ENCODE data around the gene FXYD3. TPM values are rescaled to one million over a fixed set of nuclear protein-coding genes. Genes with fewer than 3 reads are reported as not detected.

FXYD3 gene
- total RNA-seq, 4 donors from 2014 or later = 1.7 to 2.0 TPM; not detected in 2

- no peak for TF ChIP-seq CTCF (IDR thresholded peaks at IDR 0.05; ENCODE audit: low read depth)
These were observed 21.5 kb upstream of the FXYD3 start for GRCh38 chr19:35093941-35094647.

- TF ChIP-seq CTCF (IDR thresholded peaks at IDR 0.05; ENCODE audit: low read depth) = no peak
These were observed 21.0 kb upstream of the FXYD3 start for GRCh38 chr19:35094656-35095055.

- TF ChIP-seq CTCF (IDR thresholded peaks at IDR 0.05; ENCODE audit: low read depth) = no peak
These were observed 19.8 kb upstream of the FXYD3 start for GRCh38 chr19:35095667-35096368.

- no peak for TF ChIP-seq CTCF (IDR thresholded peaks at IDR 0.05; ENCODE audit: low read depth)
These were observed 17.1 kb upstream of the FXYD3 start for GRCh38 chr19:35098413-35099049.

- no peak for TF ChIP-seq CTCF (IDR thresholded peaks at IDR 0.05; ENCODE audit: low read depth)
These were observed 16.3 kb upstream of the FXYD3 start for GRCh38 chr19:35099155-35099896.

GRCh38 chr19:35099897-35100275 is 15.7 kb upstream of the FXYD3 start:
- TF ChIP-seq CTCF (IDR thresholded peaks at IDR 0.05; ENCODE audit: low read depth) = no peak

Data from subcutaneous adipose tissue (tissue), 4 donors.